Loucy (cell line): Measurements from ENCODE around the gene SORCS2.

Experiments
- H2AFZ ChIP-seq: fragments of 200-600 bp; sonication (generic); 2 replicates; pipeline ENCODE4 v1.6.0; 2016; ENCODE audit warnings: antibody characterized with exemption, mild to moderate bottlenecking, low read length, moderate library complexity
- H3F3A ChIP-seq: fragments of 200-600 bp; 2 replicates; pipeline ENCODE4 v1.6.0; 2016; ENCODE audit warnings: antibody characterized with exemption, low read depth, mild to moderate bottlenecking
- H3K27me3 ChIP-seq: fragments of 200-600 bp; sonication (generic); 2 replicates; pipeline ENCODE4 v1.6.1; 2014; ENCODE audit warnings: low read length, mild to moderate bottlenecking; ENCODE audit not compliant: insufficient read depth, poor library complexity, severe bottlenecking
- H3K36me3 ChIP-seq: fragments of 200-600 bp; sonication (generic); 2 replicates; pipeline ENCODE4 v1.6.1; 2016; ENCODE audit warnings: low read length; ENCODE audit not compliant: insufficient read depth
- H3K4me1 ChIP-seq: fragments of 200-600 bp; sonication (generic); 2 replicates; pipeline ENCODE4 v1.5.1; 2014; ENCODE audit warnings: low read length, mild to moderate bottlenecking; ENCODE audit not compliant: insufficient read depth, poor library complexity, severe bottlenecking
- H3K4me2 ChIP-seq: fragments of 200-600 bp; sonication (generic); 2 replicates; pipeline ENCODE4 v1.6.0; 2014; ENCODE audit warnings: antibody characterized with exemption, low read length, low read depth, mild to moderate bottlenecking; ENCODE audit not compliant: poor library complexity, severe bottlenecking
- H3K4me3 ChIP-seq: fragments of 200-600 bp; sonication (generic); 2 replicates; pipeline ENCODE4 v1.5.1; 2014; ENCODE audit warnings: low read length, mild to moderate bottlenecking, mixed read lengths; ENCODE audit not compliant: poor library complexity, severe bottlenecking
- H3K79me2 ChIP-seq: fragments of 200-600 bp; sonication (generic); 2 replicates; pipeline ENCODE4 v1.6.1; 2014; ENCODE audit warnings: low read length; ENCODE audit not compliant: insufficient read depth
- H3K9ac ChIP-seq: fragments of 200-600 bp; sonication (generic); 2 replicates; pipeline ENCODE4 v1.6.0; 2014; ENCODE audit warnings: mild to moderate bottlenecking, low read depth, low read length, moderate library complexity; ENCODE audit not compliant: poor library complexity, severe bottlenecking
- H3K9me2 ChIP-seq: fragments of 200-600 bp; sonication (generic); replicated peaks from 2 replicates; pipeline ENCODE4 v1.6.1; 2016; ENCODE audit warnings: low read depth, low read length, mixed read lengths
- H3K9me3 ChIP-seq: fragments of 200-600 bp; sonication (generic); 2 replicates; pipeline ENCODE4 v1.6.1; 2014; ENCODE audit warnings: mild to moderate bottlenecking, antibody characterized with exemption, low read length, low read depth; ENCODE audit not compliant: insufficient read depth
- H4K20me1 ChIP-seq: fragments of 200-600 bp; sonication (generic); 2 replicates; pipeline ENCODE4 v1.6.0; 2014; ENCODE audit warnings: antibody characterized with exemption, low read length, mild to moderate bottlenecking; ENCODE audit not compliant: insufficient read depth, poor library complexity, severe bottlenecking
- EZH2phosphoT487 ChIP-seq: fragments of 200-600 bp; IDR thresholded peaks from 2 replicates; pipeline ENCODE4 v1.6.1; 2018; ENCODE audit warnings: antibody characterized with exemption, mild to moderate bottlenecking, moderate library complexity, borderline replicate concordance
- TF ChIP-seq, protein P1 (sequence below): fragments of 200-600 bp; sonication (generic); conservative IDR thresholded peaks from 2 replicates; pipeline ENCODE4 v1.5.1; 2014; ENCODE audit warnings: mild to moderate bottlenecking, antibody characterized with exemption, low read length

Gene SORCS2

DNA sequence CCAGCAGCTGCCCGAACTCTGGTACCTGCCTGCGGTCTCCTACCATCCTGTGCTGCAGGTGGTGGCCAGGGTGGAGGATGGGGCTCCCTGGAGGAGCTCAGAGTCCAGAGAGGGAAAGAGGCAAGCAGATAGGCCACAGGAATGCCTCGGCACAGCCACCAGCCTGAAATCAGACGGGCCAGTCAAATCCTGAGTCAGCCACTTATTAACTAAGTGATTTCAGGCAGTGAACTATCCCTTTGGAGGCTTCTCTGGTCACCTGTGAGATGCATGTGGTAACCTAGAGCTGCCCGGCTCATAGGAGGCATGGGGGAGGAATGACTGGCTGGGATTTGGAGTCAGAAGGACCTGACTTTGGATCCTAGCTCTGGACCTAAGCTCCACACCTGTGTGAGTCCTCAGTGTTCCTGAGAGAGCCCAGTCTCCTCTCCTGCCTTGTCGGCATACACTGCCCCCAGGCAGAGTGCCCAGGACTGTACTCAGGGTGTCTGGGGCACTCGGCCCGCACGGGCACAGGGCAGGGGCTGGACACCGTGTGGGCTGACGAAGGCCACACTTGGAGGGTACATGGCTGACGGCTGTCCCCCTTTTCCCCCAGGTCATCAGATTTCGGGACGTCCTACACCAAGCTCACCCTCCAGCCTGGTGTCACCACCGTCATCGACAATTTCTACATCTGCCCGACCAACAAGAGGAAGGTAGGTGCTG, 338.7 kb downstream of the SORCS2 start:
- Histone ChIP-seq H4K20me1 (no peaks in the 10 kb centered on the region), H3K4me3 (no peak overlapping the region), H3K27me3 (no peaks in the 10 kb centered on the region), H3K9me2 (no peaks in the 10 kb centered on the region), H3K4me2 (no peak overlapping the region), H3K4me1 (no peaks in the 10 kb centered on the region), H3K9me3 (peaks cover 24% of the 10 kb centered on the region; the same call in 1 of the 2 replicates), H3K79me2 (no peaks in the 10 kb centered on the region), H3K36me3 (no peaks in the 10 kb centered on the region), H2AFZ (no peak overlapping the region), H3K9ac (no peak overlapping the region), H3F3A (no peaks in the 10 kb centered on the region)
- TF ChIP-seq, protein P1, sequence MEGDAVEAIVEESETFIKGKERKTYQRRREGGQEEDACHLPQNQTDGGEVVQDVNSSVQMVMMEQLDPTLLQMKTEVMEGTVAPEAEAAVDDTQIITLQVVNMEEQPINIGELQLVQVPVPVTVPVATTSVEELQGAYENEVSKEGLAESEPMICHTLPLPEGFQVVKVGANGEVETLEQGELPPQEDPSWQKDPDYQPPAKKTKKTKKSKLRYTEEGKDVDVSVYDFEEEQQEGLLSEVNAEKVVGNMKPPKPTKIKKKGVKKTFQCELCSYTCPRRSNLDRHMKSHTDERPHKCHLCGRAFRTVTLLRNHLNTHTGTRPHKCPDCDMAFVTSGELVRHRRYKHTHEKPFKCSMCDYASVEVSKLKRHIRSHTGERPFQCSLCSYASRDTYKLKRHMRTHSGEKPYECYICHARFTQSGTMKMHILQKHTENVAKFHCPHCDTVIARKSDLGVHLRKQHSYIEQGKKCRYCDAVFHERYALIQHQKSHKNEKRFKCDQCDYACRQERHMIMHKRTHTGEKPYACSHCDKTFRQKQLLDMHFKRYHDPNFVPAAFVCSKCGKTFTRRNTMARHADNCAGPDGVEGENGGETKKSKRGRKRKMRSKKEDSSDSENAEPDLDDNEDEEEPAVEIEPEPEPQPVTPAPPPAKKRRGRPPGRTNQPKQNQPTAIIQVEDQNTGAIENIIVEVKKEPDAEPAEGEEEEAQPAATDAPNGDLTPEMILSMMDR = no peak
- TF ChIP-seq EZH2phosphoT487 = no peak

DNA sequence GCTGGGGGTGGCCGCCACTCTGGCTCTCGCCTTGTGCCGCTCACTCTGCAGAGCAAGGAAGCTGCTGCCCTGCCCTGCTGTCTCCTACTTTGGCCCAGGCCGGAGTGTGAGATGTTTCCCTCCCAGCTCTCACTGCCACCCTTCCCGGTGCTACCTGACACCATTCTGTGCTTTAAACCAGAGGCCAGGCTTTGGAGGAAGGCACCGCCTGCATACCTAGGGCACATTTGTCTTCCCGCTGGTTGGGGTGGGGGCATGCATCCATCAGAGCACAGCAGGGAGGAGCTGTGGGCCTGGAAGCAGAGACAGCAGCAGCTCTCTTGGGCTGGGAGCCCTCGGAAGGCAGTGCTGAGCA, 339.3 kb downstream of the SORCS2 start:
- no peak overlapping the region for H3K4me2 ChIP-seq
- H3F3A ChIP-seq = no peaks in the 10 kb centered on the region
- H3K4me1 ChIP-seq = no peaks in the 10 kb centered on the region
- H3K27me3 ChIP-seq = no peaks in the 10 kb centered on the region
- no peak overlapping the region for H2AFZ ChIP-seq
- TF ChIP-seq, protein P1 = no peak
- no peak for TF ChIP-seq EZH2phosphoT487
- H3K79me2 ChIP-seq = no peaks in the 10 kb centered on the region
- no peaks in the 10 kb centered on the region for H3K9me2 ChIP-seq
- no peak overlapping the region for H3K4me3 ChIP-seq
- H3K9ac ChIP-seq = no peak overlapping the region
- peaks cover 24% of the 10 kb centered on the region; the same call in 1 of the 2 replicates for H3K9me3 ChIP-seq
- H4K20me1 ChIP-seq = no peaks in the 10 kb centered on the region
- no peaks in the 10 kb centered on the region for H3K36me3 ChIP-seq

DNA sequence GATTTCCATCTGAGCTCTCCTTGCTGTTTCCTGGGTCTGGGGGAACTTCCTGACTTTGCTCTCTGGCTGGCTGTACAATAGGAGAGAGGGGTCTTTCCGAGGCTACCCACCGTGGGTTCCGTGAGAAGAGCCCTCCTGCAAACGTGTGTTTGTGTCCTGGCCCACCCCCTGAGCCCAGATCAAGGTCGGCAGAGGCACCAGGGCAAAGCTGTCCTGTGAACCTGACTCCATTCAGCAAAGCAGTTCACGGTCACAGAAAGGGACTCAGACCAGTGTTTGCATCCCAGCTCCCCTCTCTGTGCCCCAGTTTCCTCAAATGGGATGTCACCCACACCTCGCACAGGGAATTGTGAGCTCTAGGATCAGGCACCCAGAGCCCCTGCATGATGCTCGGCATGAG, 339.7 kb downstream of the SORCS2 start:
- H3K9ac ChIP-seq = no peak overlapping the region
- no peaks in the 10 kb centered on the region for H3K27me3 ChIP-seq
- H4K20me1 ChIP-seq = no peaks in the 10 kb centered on the region
- no peak for TF ChIP-seq EZH2phosphoT487
- TF ChIP-seq, protein P1 = no peak
- no peak overlapping the region for H2AFZ ChIP-seq
- no peaks in the 10 kb centered on the region for H3K9me2 ChIP-seq
- no peaks in the 10 kb centered on the region for H3K4me1 ChIP-seq
- H3K4me2 ChIP-seq = no peak overlapping the region
- peaks cover 24% of the 10 kb centered on the region; the same call in 1 of the 2 replicates for H3K9me3 ChIP-seq
- H3K79me2 ChIP-seq = no peaks in the 10 kb centered on the region
- no peaks in the 10 kb centered on the region for H3K36me3 ChIP-seq
- no peak overlapping the region for H3K4me3 ChIP-seq
- H3F3A ChIP-seq = no peaks in the 10 kb centered on the region
